K562 (cell line): Measurements from ENCODE around the gene PBRM1. TPM values are rescaled to one million over a fixed set of nuclear protein-coding genes. Genes with fewer than 3 reads are reported as not detected.

Experiments used
- ATF7 ChIP-seq: fragments of 450-650 bp; IDR thresholded peaks from 2 replicates; pipeline ENCODE4 v1.7.1; 2014; ENCODE audit warnings: mild to moderate bottlenecking, moderate library complexity
- CBX1 ChIP-seq: sonication (generic); IDR thresholded peaks from 2 replicates; pipeline ENCODE4 v1.6.1; 2016; ENCODE audit warnings: antibody characterized with exemption, low read depth, mild to moderate bottlenecking
- CBX3 ChIP-seq, 2 experiments: IDR thresholded peaks; 1 replicate in 1 of 2; 2 replicates in 1 of 2; pipeline ENCODE4 v1.6.1; 2012; ENCODE audit warnings: inconsistent platforms in 2 of 2, low read length in 2 of 2, borderline replicate concordance in 1 of 2, control low read depth in 1 of 2
- CREM ChIP-seq: IDR thresholded peaks from 2 replicates; pipeline ENCODE4 v1.6.1; 2014; ENCODE audit warnings: antibody characterized with exemption, low read depth
- ERF ChIP-seq: fragments of 450-650 bp; formaldehyde crosslinking; IDR thresholded peaks from 2 replicates; pipeline ENCODE4 v1.4.0; 2020; ENCODE audit warnings: mild to moderate bottlenecking, mixed read lengths
- HDAC8 ChIP-seq: fragments of 450-650 bp; IDR thresholded peaks from 2 replicates; pipeline ENCODE4 v1.6.1; 2016; ENCODE audit warnings: mild to moderate bottlenecking, missing genetic modification characterization, moderate library complexity, missing compliant biosample characterization
- MTA1 ChIP-seq: fragments of 450-650 bp; IDR thresholded peaks from 2 replicates; pipeline ENCODE4 v1.6.1; 2017; ENCODE audit warnings: borderline replicate concordance
- NCOA1 ChIP-seq: fragments of 450-650 bp; IDR thresholded peaks from 2 replicates; pipeline ENCODE4 v1.6.1; 2016; ENCODE audit warnings: low read depth
- NFIC ChIP-seq: fragments of 450-650 bp; IDR thresholded peaks from 2 replicates; pipeline ENCODE4 v1.6.1; 2017; ENCODE audit warnings: mild to moderate bottlenecking, inconsistent platforms
- TAF1 ChIP-seq: IDR thresholded peaks from 2 replicates; pipeline ENCODE4 v1.6.1; 2011; ENCODE audit warnings: mild to moderate bottlenecking, low read length, moderate library complexity; ENCODE audit not compliant: insufficient read depth, control insufficient read depth, severe bottlenecking; ENCODE audit errors: extremely low read depth
- TAL1 ChIP-seq: fragments of 450-650 bp; IDR thresholded peaks from 2 replicates; pipeline ENCODE4 v1.6.1; 2016; ENCODE audit warnings: mild to moderate bottlenecking
- ZNF766 ChIP-seq: fragments of 200-800 bp; sonication (Bioruptor generic); conservative IDR thresholded peaks from 2 replicates; pipeline ENCODE4 v1.6.1; 2016; ENCODE audit warnings: missing genetic modification characterization, missing compliant biosample characterization
- polyA plus RNA-seq, 8 experiments: library from polyadenylated mRNA; depleted of rRNA in 4 of 8; stranded (reverse) in 5 of 8; unstranded in 3 of 8; fragments of >200 nt; fragmentation: Nextera tagmentation in 2 of 8; fragmentation: Illumina TruSeq in 1 of 8; extraction: Ambion mirVana in 2 of 8; extraction: Trizol in 1 of 8; gene quantifications; 2 replicates each; pipeline versions ENCODE4 v1.2.1 to v1.2.3, GENCODE V29; 2011 to 2014; ENCODE audit warnings: inconsistent platforms in 1 of 8, missing spikeins in 1 of 8
- total RNA-seq, 7 experiments: library from RNA; depleted of rRNA in 6 of 7; stranded (reverse); fragments of >200 nt in 6 of 7; fragmentation: Illumina TruSeq in 2 of 7; extraction: Trizol in 2 of 7; gene quantifications; 2 replicates each; pipeline versions ENCODE4 v1.2.1 to v1.2.3, GENCODE V29; 2011 to 2021; ENCODE audit warnings: low replicate concordance in 1 of 7
- TF ChIP-seq, protein P1 (sequence below), 2 experiments: fragments of 150-350 bp in 1 of 2; IDR thresholded peaks; 2 replicates each; pipeline ENCODE4 v1.6.1; 2012 to 2016; ENCODE audit warnings: low read depth in 2 of 2, low read length in 2 of 2, mild to moderate bottlenecking in 1 of 2, moderate library complexity in 1 of 2
- TF ChIP-seq, protein P2 (sequence below): sonication (generic); formaldehyde crosslinking; IDR thresholded peaks from 2 replicates; pipeline ENCODE4 v1.8.0; 2022; ENCODE audit warnings: missing genetic modification reagents, mild to moderate bottlenecking, moderate library complexity, borderline replicate concordance
- TF ChIP-seq, protein P3 (sequence below), 2 experiments: fragments of 450-650 bp; conservative IDR thresholded peaks; 2 replicates each; pipeline ENCODE4 v1.6.1; 2017; ENCODE audit warnings: mild to moderate bottlenecking in 2 of 2, moderate library complexity in 2 of 2
- TF ChIP-seq, protein P4 (sequence below): sonication (generic); formaldehyde crosslinking; IDR thresholded peaks from 2 replicates; pipeline ENCODE4 v1.8.0; 2023; ENCODE audit warnings: mild to moderate bottlenecking, missing genetic modification reagents

PBRM1 gene
- total and polyA plus RNA-seq, 9 of the 15 experiments (the other 6 are each of a cell fraction or from before 2014, with no cell fraction given), result 3.9 to 31.8 (median 19.0) TPM

DNA sequence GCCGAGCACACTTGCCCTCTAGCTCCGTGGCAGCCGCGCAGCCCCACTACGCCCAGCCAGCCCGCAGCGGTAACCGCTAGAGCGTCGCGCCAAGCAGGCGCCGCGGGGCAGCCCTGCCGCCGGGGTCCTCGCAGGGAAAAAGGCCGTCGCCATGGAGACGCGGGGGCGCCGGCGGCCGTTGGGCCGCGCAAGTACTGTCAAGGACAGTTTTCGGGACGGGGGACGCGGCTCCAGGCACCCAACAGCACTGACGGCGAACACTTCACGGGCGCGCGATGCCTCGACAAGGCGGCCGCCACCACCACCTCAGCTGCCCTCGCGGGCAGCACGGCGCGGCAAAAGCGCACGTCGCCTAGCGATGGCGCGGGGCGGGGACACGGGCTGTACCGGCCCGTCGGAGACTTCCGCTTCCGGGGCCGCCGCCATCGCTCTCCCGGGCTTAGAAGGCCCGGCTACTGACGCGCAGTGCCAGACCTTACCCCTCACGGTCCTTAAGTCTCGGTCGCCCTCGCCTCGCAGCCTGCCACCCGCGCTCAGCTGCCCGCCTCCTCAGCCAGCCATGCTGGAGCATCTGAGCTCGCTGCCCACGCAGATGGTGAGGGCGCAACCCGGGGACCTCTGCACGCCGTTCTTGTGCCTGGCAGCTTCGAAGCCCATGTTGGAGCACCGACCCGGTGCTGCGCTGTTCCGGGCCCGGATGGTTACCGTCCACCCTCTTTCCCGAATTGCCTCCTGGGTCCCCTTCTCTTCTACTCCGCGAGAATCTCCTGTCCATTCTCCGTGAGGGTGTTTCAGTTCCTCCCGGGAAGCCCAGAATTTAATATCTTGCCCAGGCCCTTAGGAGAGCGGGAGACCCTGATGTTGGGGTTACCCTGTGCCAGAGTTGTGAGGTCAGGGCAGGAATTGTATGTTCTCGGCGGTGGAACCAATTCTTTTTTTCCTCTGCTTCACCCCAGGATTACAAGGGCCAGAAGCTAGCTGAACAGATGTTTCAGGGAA, 20.3 kb upstream of the PBRM1 start, which contains the start of the genes GLT8D1 and SPCS1 (continued):
- TF ChIP-seq, protein P1, sequence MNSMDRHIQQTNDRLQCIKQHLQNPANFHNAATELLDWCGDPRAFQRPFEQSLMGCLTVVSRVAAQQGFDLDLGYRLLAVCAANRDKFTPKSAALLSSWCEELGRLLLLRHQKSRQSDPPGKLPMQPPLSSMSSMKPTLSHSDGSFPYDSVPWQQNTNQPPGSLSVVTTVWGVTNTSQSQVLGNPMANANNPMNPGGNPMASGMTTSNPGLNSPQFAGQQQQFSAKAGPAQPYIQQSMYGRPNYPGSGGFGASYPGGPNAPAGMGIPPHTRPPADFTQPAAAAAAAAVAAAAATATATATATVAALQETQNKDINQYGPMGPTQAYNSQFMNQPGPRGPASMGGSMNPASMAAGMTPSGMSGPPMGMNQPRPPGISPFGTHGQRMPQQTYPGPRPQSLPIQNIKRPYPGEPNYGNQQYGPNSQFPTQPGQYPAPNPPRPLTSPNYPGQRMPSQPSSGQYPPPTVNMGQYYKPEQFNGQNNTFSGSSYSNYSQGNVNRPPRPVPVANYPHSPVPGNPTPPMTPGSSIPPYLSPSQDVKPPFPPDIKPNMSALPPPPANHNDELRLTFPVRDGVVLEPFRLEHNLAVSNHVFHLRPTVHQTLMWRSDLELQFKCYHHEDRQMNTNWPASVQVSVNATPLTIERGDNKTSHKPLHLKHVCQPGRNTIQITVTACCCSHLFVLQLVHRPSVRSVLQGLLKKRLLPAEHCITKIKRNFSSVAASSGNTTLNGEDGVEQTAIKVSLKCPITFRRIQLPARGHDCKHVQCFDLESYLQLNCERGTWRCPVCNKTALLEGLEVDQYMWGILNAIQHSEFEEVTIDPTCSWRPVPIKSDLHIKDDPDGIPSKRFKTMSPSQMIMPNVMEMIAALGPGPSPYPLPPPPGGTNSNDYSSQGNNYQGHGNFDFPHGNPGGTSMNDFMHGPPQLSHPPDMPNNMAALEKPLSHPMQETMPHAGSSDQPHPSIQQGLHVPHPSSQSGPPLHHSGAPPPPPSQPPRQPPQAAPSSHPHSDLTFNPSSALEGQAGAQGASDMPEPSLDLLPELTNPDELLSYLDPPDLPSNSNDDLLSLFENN (IDR thresholded peaks at IDR 0.05; ENCODE audit: low read depth in 2 of 2, low read length in 2 of 2), result no peak
- TF ChIP-seq ZNF766 (CRISPR knock-in tag), result 0 out of 2 replicates have a peak, but pooled peaks have one; percentile 48
- 0 out of 2 replicates have a peak, but pooled peaks have one; percentile 20 for TF ChIP-seq ERF
- peak; percentile 59; the same call in 1 of the 2 replicates for TF ChIP-seq MTA1
- no peak for TF ChIP-seq HDAC8 (tag)
- TF ChIP-seq, protein P2, sequence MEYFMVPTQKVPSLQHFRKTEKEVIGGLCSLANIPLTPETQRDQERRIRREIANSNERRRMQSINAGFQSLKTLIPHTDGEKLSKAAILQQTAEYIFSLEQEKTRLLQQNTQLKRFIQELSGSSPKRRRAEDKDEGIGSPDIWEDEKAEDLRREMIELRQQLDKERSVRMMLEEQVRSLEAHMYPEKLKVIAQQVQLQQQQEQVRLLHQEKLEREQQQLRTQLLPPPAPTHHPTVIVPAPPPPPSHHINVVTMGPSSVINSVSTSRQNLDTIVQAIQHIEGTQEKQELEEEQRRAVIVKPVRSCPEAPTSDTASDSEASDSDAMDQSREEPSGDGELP (CRISPR knock-in tag), result peak; percentile 82
- no peak for TF ChIP-seq CBX3 (IDR thresholded peaks at IDR 0.05; ENCODE audit: borderline replicate concordance in 1 of 2, low read length in 2 of 2)
- TF ChIP-seq TAF1, result peak; percentile 38
- peak; percentile 60 for TF ChIP-seq NFIC
- TF ChIP-seq ATF7, result peak; percentile 75
- TF ChIP-seq TAL1, result no peak
- TF ChIP-seq, protein P3, sequence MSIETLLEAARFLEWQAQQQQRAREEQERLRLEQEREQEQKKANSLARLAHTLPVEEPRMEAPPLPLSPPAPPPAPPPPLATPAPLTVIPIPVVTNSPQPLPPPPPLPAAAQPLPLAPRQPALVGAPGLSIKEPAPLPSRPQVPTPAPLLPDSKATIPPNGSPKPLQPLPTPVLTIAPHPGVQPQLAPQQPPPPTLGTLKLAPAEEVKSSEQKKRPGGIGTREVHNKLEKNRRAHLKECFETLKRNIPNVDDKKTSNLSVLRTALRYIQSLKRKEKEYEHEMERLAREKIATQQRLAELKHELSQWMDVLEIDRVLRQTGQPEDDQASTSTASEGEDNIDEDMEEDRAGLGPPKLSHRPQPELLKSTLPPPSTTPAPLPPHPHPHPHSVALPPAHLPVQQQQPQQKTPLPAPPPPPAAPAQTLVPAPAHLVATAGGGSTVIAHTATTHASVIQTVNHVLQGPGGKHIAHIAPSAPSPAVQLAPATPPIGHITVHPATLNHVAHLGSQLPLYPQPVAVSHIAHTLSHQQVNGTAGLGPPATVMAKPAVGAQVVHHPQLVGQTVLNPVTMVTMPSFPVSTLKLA (conservative IDR thresholded peaks at IDR 0.05), result peak; percentile 85 to 96
- TF ChIP-seq, protein P4, sequence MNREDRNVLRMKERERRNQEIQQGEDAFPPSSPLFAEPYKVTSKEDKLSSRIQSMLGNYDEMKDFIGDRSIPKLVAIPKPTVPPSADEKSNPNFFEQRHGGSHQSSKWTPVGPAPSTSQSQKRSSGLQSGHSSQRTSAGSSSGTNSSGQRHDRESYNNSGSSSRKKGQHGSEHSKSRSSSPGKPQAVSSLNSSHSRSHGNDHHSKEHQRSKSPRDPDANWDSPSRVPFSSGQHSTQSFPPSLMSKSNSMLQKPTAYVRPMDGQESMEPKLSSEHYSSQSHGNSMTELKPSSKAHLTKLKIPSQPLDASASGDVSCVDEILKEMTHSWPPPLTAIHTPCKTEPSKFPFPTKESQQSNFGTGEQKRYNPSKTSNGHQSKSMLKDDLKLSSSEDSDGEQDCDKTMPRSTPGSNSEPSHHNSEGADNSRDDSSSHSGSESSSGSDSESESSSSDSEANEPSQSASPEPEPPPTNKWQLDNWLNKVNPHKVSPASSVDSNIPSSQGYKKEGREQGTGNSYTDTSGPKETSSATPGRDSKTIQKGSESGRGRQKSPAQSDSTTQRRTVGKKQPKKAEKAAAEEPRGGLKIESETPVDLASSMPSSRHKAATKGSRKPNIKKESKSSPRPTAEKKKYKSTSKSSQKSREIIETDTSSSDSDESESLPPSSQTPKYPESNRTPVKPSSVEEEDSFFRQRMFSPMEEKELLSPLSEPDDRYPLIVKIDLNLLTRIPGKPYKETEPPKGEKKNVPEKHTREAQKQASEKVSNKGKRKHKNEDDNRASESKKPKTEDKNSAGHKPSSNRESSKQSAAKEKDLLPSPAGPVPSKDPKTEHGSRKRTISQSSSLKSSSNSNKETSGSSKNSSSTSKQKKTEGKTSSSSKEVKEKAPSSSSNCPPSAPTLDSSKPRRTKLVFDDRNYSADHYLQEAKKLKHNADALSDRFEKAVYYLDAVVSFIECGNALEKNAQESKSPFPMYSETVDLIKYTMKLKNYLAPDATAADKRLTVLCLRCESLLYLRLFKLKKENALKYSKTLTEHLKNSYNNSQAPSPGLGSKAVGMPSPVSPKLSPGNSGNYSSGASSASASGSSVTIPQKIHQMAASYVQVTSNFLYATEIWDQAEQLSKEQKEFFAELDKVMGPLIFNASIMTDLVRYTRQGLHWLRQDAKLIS, result peak; percentile 85; the same call in 1 of the 2 replicates
- peak; percentile 18; the same call in 1 of the 2 replicates for TF ChIP-seq CBX1
- peak; percentile 44; the same call in 1 of the 2 replicates for TF ChIP-seq NCOA1
- TF ChIP-seq CREM, result peak; percentile 90
